DND-41 (cell line): ENCODE data around the gene EHHADH.

Experiments used
- ATAC-seq: fragments of 200-7000 bp; cut with Tn5 transposase; 3 replicates; pipeline ENCODE4 v1.9.1; 2021; ENCODE audit warnings: low read depth; ENCODE audit not compliant: insufficient read depth
- DNase-seq: peaks from one replicate; pipeline ENCODE4 v3.0.0-alpha.2; 2020
- H2AFZ ChIP-seq: 2 replicates; pipeline ENCODE4 v1.6.0; 2012; ENCODE audit warnings: low read depth, low read length
- H3K27ac ChIP-seq: 2 replicates; pipeline ENCODE4 v1.5.1; 2012; ENCODE audit warnings: low read length, inconsistent platforms
- H3K27me3 ChIP-seq: fragments of 200-600 bp; sonication (generic); 2 replicates; pipeline ENCODE4 v1.6.0; 2012; ENCODE audit warnings: low read length, mild to moderate bottlenecking, inconsistent platforms; ENCODE audit not compliant: insufficient read depth, poor library complexity
- H3K36me3 ChIP-seq: 2 replicates; pipeline ENCODE4 v1.5.1; 2012; ENCODE audit warnings: low read length, inconsistent platforms; ENCODE audit not compliant: insufficient read depth
- H3K4me1 ChIP-seq: 2 replicates; pipeline ENCODE4 v1.5.1; 2012; ENCODE audit warnings: mild to moderate bottlenecking, low read length; ENCODE audit not compliant: insufficient read depth
- H3K4me2 ChIP-seq: 2 replicates; pipeline ENCODE4 v1.6.0; 2012; ENCODE audit warnings: mild to moderate bottlenecking, moderate library complexity, low read length, inconsistent platforms; ENCODE audit not compliant: insufficient read depth
- H3K4me3 ChIP-seq, 2 experiments: fragments of 200-600 bp in 1 of 2; shearing (Covaris generic) in 1 of 2; 2 replicates each; pipeline ENCODE4 v1.5.1; 2012 to 2016; ENCODE audit warnings: inconsistent platforms in 2 of 2, low read length in 2 of 2, mild to moderate bottlenecking in 2 of 2, low read depth in 1 of 2, moderate library complexity in 1 of 2
- H3K79me2 ChIP-seq: 2 replicates; pipeline ENCODE4 v1.6.0; 2012; ENCODE audit warnings: low read length, inconsistent platforms; ENCODE audit not compliant: insufficient read depth
- H3K9ac ChIP-seq: 2 replicates; pipeline ENCODE4 v1.6.0; 2012; ENCODE audit warnings: low read depth, mild to moderate bottlenecking, inconsistent platforms, low read length, moderate library complexity
- H3K9me3 ChIP-seq: 2 replicates; pipeline ENCODE4 v1.5.1; 2012; ENCODE audit warnings: low read length, moderate library complexity, mild to moderate bottlenecking, inconsistent platforms; ENCODE audit not compliant: insufficient read depth, severe bottlenecking
- H4K20me1 ChIP-seq: 2 replicates; pipeline ENCODE4 v1.6.0; 2012; ENCODE audit warnings: low read length; ENCODE audit not compliant: insufficient read depth
- EZH2 ChIP-seq: IDR thresholded peaks from 3 replicates; pipeline ENCODE4 v1.6.1; 2012; ENCODE audit warnings: borderline replicate concordance, low read depth, mild to moderate bottlenecking, moderate library complexity, low read length, inconsistent platforms; ENCODE audit not compliant: severe bottlenecking
- TF ChIP-seq, protein P1 (sequence below): IDR thresholded peaks from 2 replicates; pipeline ENCODE4 v1.5.1; 2012; ENCODE audit warnings: borderline replicate concordance, low read length, moderate library complexity, mild to moderate bottlenecking; ENCODE audit not compliant: poor library complexity, severe bottlenecking; ENCODE audit errors: extremely low read depth

EHHADH gene

DNA sequence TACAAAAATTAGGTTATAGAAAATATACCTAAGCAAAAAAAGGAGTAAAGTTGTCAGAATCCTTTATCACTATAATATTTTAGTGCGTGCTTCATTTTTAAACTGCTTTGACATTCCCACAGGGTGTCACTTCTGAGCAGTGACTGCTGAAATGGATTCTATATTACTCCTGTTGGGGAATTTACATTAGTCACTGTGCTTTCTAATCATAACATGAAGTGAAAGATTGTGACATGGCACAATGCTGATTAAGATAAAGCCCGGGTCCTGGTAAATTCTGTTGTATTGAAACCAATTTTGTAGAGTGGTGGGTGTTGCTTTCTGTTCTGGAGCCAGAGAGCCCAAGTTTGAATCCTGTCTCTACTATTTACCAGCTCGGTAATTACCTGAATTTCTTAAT, 36.4 kb upstream of the EHHADH start:
- Histone ChIP-seq H3K4me2 (no peak overlapping the region), H3K4me1 (no peaks in the 10 kb centered on the region), H3K79me2 (no peaks in the 10 kb centered on the region), H3K27me3 (no peaks in the 10 kb centered on the region), H3K9ac (no peak overlapping the region), H2AFZ (no peak overlapping the region), H3K4me3 (no peak overlapping the region), H3K27ac (no peak overlapping the region), H4K20me1 (no peaks in the 10 kb centered on the region), H3K36me3 (no peaks in the 10 kb centered on the region), H3K9me3 (no peaks in the 10 kb centered on the region)
- no peak for DNase-seq
- ATAC-seq, result no peak
- TF ChIP-seq, protein P1, sequence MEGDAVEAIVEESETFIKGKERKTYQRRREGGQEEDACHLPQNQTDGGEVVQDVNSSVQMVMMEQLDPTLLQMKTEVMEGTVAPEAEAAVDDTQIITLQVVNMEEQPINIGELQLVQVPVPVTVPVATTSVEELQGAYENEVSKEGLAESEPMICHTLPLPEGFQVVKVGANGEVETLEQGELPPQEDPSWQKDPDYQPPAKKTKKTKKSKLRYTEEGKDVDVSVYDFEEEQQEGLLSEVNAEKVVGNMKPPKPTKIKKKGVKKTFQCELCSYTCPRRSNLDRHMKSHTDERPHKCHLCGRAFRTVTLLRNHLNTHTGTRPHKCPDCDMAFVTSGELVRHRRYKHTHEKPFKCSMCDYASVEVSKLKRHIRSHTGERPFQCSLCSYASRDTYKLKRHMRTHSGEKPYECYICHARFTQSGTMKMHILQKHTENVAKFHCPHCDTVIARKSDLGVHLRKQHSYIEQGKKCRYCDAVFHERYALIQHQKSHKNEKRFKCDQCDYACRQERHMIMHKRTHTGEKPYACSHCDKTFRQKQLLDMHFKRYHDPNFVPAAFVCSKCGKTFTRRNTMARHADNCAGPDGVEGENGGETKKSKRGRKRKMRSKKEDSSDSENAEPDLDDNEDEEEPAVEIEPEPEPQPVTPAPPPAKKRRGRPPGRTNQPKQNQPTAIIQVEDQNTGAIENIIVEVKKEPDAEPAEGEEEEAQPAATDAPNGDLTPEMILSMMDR, result no peak
- TF ChIP-seq EZH2, result no peak

DNA sequence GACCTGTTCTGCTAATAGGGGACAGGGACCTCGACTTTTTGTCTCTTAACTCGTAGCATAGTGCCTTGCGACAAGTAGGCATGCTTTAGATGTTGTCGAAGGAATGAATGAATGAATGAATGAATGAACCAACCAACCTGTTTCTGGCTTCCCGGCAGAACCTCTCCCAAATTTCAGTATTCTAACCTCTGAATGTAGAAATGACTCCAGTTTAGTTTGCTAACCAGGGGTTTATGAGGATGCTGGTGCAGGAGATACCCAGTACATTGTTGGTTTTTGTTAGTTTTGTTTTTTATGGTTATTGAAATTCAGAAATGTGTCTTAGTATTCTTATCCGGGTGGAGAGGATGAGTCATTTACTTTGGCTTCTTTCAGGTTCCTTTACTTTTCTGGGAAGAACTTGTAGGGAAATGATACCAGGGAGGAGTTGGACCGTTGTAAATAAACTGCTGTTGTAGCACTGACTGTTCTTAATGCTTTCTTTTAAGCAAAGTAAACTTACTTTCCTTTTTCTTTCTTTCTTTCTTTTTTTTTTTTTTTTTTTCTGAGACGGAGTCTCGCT, 29.6 kb upstream of the EHHADH start:
- Histone ChIP-seq H3K27ac (no peak overlapping the region), H3K4me2 (no peak overlapping the region), H3K4me3 (no peak overlapping the region), H3K36me3 (no peaks in the 10 kb centered on the region), H3K4me1 (no peaks in the 10 kb centered on the region), H3K27me3 (no peaks in the 10 kb centered on the region), H3K9ac (no peak overlapping the region), H3K9me3 (no peaks in the 10 kb centered on the region), H2AFZ (no peak overlapping the region), H4K20me1 (no peaks in the 10 kb centered on the region), H3K79me2 (no peaks in the 10 kb centered on the region)
- TF ChIP-seq, protein P1, result no peak
- TF ChIP-seq EZH2, result no peak
- ATAC-seq (no peak), DNase-seq (no peak)

DNA sequence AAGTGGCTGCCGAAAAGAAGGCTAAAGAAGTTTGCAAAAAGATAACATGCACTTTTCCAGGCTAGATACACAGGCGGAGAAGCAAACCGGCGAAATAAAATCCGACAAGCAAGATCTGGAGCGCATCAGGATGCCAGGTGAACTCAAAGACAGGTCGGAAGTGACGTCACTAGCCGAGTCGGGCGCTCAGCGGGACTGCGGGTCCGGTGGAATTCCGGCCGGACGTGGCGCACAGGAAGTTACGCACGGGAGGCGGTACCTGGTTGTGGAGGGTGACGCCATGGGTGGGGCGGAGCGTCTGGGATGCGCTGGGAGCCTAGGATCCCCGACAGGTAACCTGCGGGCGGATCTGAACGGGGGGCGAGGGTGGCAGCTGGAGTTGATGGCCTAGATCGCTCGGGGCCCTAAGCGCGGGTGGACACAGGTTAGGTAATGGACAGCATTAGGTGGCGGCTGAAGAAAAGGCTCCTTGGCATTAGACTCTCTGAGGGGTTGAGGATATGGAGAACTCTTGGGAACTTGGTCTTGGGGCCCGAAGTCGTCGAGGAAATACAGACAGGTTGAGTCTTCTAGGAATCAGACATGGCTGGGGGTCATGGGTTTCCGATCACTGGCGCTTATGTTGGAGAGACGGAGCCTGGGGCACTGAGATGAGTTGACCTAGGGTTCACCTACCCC, 29.0 kb upstream of the EHHADH start:
- DNase-seq (no peak), ATAC-seq (no peak)
- no peak for TF ChIP-seq EZH2
- TF ChIP-seq, protein P1, result no peak
- Histone ChIP-seq H4K20me1 (no peaks in the 10 kb centered on the region), H3K4me3 (no peak overlapping the region), H3K9me3 (no peaks in the 10 kb centered on the region), H3K9ac (no peak overlapping the region), H3K27me3 (no peaks in the 10 kb centered on the region), H3K79me2 (no peaks in the 10 kb centered on the region), H3K36me3 (no peaks in the 10 kb centered on the region), H3K4me2 (no peak overlapping the region), H2AFZ (no peak overlapping the region), H3K27ac (no peak overlapping the region), H3K4me1 (no peaks in the 10 kb centered on the region)
